ENCODE results near the gene MIA. TPM values are rescaled to one million over a fixed set of nuclear protein-coding genes. Genes with fewer than 3 reads are reported as not detected.
"Not testable (repeated sequence)": the region's sequence is repeated elsewhere in the genome, so short reads cannot be mapped to it uniquely, and the experiment has no call there.

The MIA gene
- 1 to 10 TPM in 1 of 2 experiments, under 1 TPM in 1; 0.89 to 1.1 TPM for total RNA-seq
- not detected for polyA plus RNA-seq

DNA sequence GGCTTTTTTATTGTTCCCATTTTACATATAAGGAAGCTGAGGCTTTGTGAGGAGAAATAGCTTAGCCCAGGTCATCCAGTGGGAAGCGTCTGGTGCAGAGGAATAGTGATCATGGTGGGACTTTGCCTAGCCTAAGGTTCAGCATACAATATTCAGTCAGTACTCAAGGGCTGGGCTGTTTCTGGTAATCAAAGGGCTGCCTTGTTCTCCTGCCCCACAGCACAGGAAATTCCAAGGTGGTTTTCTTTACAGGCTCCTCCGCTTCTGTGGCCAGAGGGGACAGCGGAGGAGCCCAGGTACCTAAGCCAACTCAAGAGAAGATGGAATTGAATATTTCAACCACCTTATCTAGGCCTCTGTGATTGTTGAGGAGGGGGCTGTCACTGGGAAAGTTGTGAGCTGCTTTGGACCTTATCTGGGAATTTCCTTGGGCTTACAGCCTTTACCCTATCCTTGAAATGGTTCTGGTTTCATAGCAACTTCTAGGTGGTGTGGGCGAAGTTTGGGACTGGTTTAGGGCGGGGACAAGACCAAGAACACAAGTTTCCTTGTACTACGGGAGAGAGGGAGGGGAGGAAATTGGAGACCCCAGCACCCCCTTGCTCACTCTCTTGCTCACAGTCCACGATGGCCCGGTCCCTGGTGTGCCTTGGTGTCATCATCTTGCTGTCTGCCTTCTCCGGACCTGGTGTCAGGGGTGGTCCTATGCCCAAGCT is at the start of gene MIA:
Gene MIA, plus strand, starts transcription at position 606 of the 716 bp plus-strand sequence. Its CDS starts 22 bp downstream, at position 628.
- Mint-ChIP-seq H3K27ac (peak within 1 kb of the TSS in 7 of 8 donors; percentile 8 to 98 (median 72)), H3K9me3 (no peaks in the 10 kb centered on the region), H3K4me3 (peak within 1 kb of the TSS in 3 of 7 donors; percentile 30 to 44 (median 36)), H3K36me3 (peaks cover 0 to 27% (median 8%) of the 10 kb centered on the region in 3 donors), H3K27me3 (no peaks in the 10 kb centered on the region), H3K4me1 (peaks cover 34 to 43% (median 39%) of the 10 kb centered on the region in 3 donors)
- Histone ChIP-seq H3K27me3 (ENCODE audit: insufficient read depth, low read length, poor library complexity, severe bottlenecking) (no peaks in the 10 kb centered on the region), H3K4me3 (ENCODE audit: low read length) (no peak within 1 kb of the TSS), H3K4me1 (ENCODE audit: insufficient read depth, low read length) (peaks cover 32% of the 10 kb centered on the region), H3K27ac (ENCODE audit: low read depth, low read length) (peak within 1 kb of the TSS; percentile 95), H3K9me3 (ENCODE audit: low read length) (no peaks in the 10 kb centered on the region), H3K36me3 (ENCODE audit: insufficient read depth, low read length) (no peaks in the 10 kb centered on the region)
- ChIA-PET CTCF (interaction anchor here (0.8 to 3.6 kb wide), 2 partner anchors 12 to 44 kb away, joined by 3 to 28 read pairs; no protein-coding TSS in a partner anchor), POLR2A (no interaction called here)
- DNase-seq = no peak

DNA sequence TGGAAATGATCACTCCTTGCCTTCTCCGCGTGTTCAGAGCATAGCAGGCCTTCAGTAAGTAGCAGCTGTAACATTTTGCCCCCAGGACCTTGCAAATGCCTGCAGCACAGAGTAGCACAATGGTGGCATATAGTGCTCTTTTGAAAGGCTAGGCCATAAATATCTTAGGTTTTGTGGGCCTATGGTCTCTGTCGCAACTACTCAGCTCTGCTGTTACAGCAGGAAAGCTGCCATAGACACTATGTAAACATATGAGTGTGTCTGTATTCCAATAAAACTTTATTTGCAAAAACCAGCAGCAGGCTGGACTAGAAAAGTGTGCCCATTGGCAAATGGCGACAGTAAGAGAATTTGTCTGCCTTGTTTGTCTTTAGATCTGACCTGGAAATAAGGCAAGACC is 49.0 kb upstream of the MIA start:
- H3K4me1 ChIP-seq (ENCODE audit: insufficient read depth, low read length) = no peaks in the 10 kb centered on the region
- no peaks in the 10 kb centered on the region for H3K27me3 Mint-ChIP-seq
- ChIA-PET POLR2A (no interaction called here), CTCF (no interaction called here)
- no peaks in the 10 kb centered on the region for H3K9me3 ChIP-seq (ENCODE audit: low read length)
- H3K9me3 Mint-ChIP-seq = no peaks in the 10 kb centered on the region
- H3K36me3 ChIP-seq (ENCODE audit: insufficient read depth, low read length) = no peaks in the 10 kb centered on the region
- H3K27ac ChIP-seq (ENCODE audit: low read depth, low read length) = no peak overlapping the region
- no peak overlapping the region for H3K27ac Mint-ChIP-seq
- no peak for DNase-seq
- H3K4me3 Mint-ChIP-seq = peak overlapping the region in 1 of 7 donors; percentile 30
- H3K4me1 Mint-ChIP-seq = peaks cover 8 to 24% (median 21%) of the 10 kb centered on the region in 3 donors
- H3K27me3 ChIP-seq (ENCODE audit: insufficient read depth, low read length, poor library complexity, severe bottlenecking) = no peaks in the 10 kb centered on the region
- peaks cover 3 to 70% (median 17%) of the 10 kb centered on the region in 3 donors for H3K36me3 Mint-ChIP-seq
- no peak overlapping the region for H3K4me3 ChIP-seq (ENCODE audit: low read length)

DNA sequence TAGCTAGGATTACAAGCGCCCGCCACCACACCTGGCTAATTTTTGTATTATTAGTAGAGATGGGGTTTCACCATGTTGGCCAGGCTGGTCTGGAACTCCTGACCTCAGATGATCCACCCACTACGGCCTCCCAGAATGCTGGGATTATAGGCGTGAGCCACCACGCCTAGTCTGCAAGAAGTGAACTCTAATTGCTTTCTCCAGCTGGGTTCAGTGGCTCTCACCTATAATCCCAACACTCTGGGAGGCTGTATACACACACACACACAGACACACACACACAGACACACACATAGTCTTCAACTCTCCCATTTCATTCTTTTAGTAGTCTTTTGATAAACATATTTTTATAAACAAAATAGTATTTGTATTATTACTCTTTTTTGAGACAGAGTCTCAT is 45.3 kb upstream of the MIA start:
- H3K27me3 Mint-ChIP-seq; H3K9me3 Mint-ChIP-seq; H3K4me1 ChIP-seq (ENCODE audit: insufficient read depth, low read length); H3K9me3 ChIP-seq (ENCODE audit: low read length); H3K4me3 Mint-ChIP-seq; H3K4me1 Mint-ChIP-seq; H3K27ac Mint-ChIP-seq; POLR2A ChIA-PET; H3K4me3 ChIP-seq (ENCODE audit: low read length); H3K27ac ChIP-seq (ENCODE audit: low read depth, low read length); DNase-seq; H3K27me3 ChIP-seq (ENCODE audit: insufficient read depth, low read length, poor library complexity, severe bottlenecking): not testable (repeated sequence)
- H3K36me3 ChIP-seq (ENCODE audit: insufficient read depth, low read length) = peaks cover 11% of the 10 kb centered on the region
- CTCF ChIA-PET = interaction anchor here (0.8 to 1.7 kb wide), 2 partner anchors 9 to 95 kb away, joined by 3 to 5 read pairs; no protein-coding TSS in a partner anchor
- peaks cover 4 to 76% (median 18%) of the 10 kb centered on the region in 3 donors for H3K36me3 Mint-ChIP-seq

DNA sequence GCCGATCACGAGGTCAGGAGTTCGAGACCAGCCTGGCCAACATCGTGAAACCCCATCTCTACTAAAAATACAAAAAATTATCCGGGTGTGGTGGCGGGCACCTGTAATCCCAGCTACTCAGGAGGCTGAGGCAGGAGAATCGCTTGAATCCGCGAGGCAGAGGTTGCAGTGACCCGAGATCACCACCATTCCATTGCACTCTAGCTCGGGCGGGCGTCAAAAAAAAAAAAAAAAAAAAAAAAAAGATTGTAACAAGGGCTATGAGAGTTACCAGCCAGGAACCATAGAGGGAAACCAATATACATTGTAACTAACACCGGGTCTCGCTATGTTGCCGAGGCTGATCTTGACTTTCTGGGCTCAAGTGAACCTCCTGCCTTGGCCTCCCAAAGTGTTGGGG is 43.0 kb upstream of the MIA start:
- H3K27ac ChIP-seq (ENCODE audit: low read depth, low read length); H3K27me3 Mint-ChIP-seq; CTCF ChIA-PET; H3K27me3 ChIP-seq (ENCODE audit: insufficient read depth, low read length, poor library complexity, severe bottlenecking); H3K9me3 ChIP-seq (ENCODE audit: low read length); H3K9me3 Mint-ChIP-seq; H3K4me1 Mint-ChIP-seq; H3K4me3 ChIP-seq (ENCODE audit: low read length); H3K27ac Mint-ChIP-seq; DNase-seq; H3K4me1 ChIP-seq (ENCODE audit: insufficient read depth, low read length); H3K4me3 Mint-ChIP-seq: not testable (repeated sequence)
- peaks cover 14% of the 10 kb centered on the region for H3K36me3 ChIP-seq (ENCODE audit: insufficient read depth, low read length)
- POLR2A ChIA-PET = interaction anchor here (0.6 kb wide), 1 partner anchor 47 kb away, joined by 3 read pairs; no protein-coding TSS in a partner anchor
- H3K36me3 Mint-ChIP-seq = peaks cover 10 to 80% (median 21%) of the 10 kb centered on the region in 3 donors

DNA sequence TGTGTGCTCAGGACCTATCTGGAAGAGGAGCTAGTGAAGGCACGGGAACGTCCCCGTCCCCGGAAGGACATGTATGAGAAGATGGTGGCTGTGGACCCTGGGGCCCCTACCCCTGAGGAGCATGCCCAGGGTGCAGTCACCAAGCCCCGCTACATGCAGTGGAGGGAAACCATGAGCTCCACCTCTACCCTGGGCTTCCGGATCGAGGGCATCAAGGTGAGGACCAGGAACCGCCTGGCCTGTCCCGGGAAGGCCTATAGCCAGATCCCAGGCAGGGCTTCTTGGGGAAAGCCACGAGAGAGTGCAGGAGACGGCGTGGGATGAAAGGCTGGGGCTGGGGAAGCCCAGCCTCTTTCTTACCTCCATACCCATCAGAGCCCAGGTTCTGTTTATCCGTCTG is 42.2 kb upstream of the MIA start:
- no peak for DNase-seq
- H3K27me3 ChIP-seq (ENCODE audit: insufficient read depth, low read length, poor library complexity, severe bottlenecking) = no peaks in the 10 kb centered on the region
- H3K4me3 ChIP-seq (ENCODE audit: low read length) = no peak overlapping the region
- H3K36me3 Mint-ChIP-seq = peaks cover 10 to 78% (median 23%) of the 10 kb centered on the region in 3 donors
- no peaks in the 10 kb centered on the region for H3K4me1 ChIP-seq (ENCODE audit: insufficient read depth, low read length)
- no peaks in the 10 kb centered on the region for H3K4me1 Mint-ChIP-seq
- no peak overlapping the region for H3K27ac Mint-ChIP-seq
- CTCF ChIA-PET = interaction anchor here (1.7 kb wide), 1 partner anchor 74 kb away, joined by 3 read pairs; no protein-coding TSS in a partner anchor
- no peak overlapping the region for H3K27ac ChIP-seq (ENCODE audit: low read depth, low read length)
- no peaks in the 10 kb centered on the region for H3K9me3 ChIP-seq (ENCODE audit: low read length)
- H3K36me3 ChIP-seq (ENCODE audit: insufficient read depth, low read length) = peaks cover 17% of the 10 kb centered on the region
- POLR2A ChIA-PET = interaction anchor here (0.9 kb wide), 1 partner anchor 20 kb away, joined by 4 read pairs; no protein-coding TSS in a partner anchor
- no peak overlapping the region for H3K4me3 Mint-ChIP-seq
- H3K9me3 Mint-ChIP-seq = no peaks in the 10 kb centered on the region
- no peaks in the 10 kb centered on the region for H3K27me3 Mint-ChIP-seq

DNA sequence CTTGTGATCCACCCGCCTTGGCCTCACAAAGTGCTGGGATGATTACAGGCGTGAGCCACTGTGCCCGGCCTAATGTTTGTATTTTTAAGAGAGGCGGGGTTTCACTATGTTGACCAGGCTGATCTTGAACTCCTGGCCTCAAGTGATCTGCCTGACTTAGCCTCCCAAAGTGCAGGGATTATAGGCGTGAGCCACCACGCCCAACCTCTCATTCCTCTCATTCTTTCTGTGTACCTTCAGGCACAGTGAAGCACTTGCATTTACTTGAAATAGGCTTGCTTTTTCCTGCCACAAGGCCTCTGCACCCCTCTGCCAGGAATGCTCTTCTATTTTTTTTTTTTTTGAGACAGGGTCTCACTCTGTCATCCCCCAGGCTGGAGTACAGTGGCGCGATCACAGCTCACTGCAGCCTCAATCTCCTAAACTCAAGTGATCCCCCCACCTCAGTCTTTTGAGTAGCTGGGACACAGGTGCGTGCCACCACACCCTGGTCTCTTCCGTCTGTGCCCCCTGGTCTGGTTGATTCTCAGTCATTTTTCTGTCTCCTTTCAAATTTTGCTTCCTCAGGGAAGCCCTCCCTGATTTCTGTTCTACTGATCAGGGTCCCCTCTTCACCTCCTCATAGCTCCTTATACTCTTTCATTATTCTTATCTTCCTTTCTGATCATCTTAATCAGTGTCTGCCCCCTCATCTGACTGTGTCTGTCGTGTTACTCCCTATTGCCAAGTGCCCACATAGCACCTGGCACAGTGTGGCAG is 40.1 kb upstream of the MIA start:
- Mint-ChIP-seq H3K9me3 (peaks cover 0 to 2% (median 0%) of the 10 kb centered on the region in 5 donors), H3K4me3 (no peak overlapping the region), H3K27me3 (no peaks in the 10 kb centered on the region), H3K4me1 (no peaks in the 10 kb centered on the region), H3K36me3 (peaks cover 10 to 80% (median 24%) of the 10 kb centered on the region in 3 donors), H3K27ac (peak overlapping the region in 2 of 8 donors; percentile 18 to 74)
- Histone ChIP-seq H3K27me3 (ENCODE audit: insufficient read depth, low read length, poor library complexity, severe bottlenecking) (no peaks in the 10 kb centered on the region), H3K4me3 (ENCODE audit: low read length) (no peak overlapping the region), H3K36me3 (ENCODE audit: insufficient read depth, low read length) (peaks cover 22% of the 10 kb centered on the region), H3K9me3 (ENCODE audit: low read length) (no peaks in the 10 kb centered on the region), H3K27ac (ENCODE audit: low read depth, low read length) (no peak overlapping the region), H3K4me1 (ENCODE audit: insufficient read depth, low read length) (no peaks in the 10 kb centered on the region)
- ChIA-PET CTCF (interaction anchor here (1.3 kb wide), 1 partner anchor 9 kb away, joined by 4 read pairs; no protein-coding TSS in a partner anchor), POLR2A (interaction anchor here (0.6 to 0.7 kb wide), 2 partner anchors 13 to 69 kb away, joined by 3 read pairs; no protein-coding TSS in a partner anchor)
- DNase-seq = no peak

DNA sequence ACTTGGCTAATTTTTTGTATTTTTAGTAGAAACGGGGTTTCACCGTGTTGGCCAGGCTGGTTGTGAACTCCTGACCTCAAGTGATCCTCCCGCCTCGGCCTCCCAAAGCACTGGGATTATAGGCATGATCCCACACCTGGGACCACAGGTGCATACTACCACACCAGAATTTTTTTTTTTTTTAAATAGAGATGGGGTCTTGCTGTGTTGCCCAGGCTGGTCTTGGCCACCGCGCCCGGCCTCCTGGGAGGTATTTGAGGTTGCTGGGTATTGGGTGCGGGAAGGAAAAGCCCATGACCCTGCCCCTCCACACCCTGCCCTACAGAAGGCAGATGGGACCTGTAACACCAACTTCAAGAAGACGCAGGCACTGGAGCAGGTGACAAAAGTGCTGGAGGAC is 38.7 kb upstream of the MIA start:
- Histone ChIP-seq H3K4me1 (ENCODE audit: insufficient read depth, low read length) (no peaks in the 10 kb centered on the region), H3K27me3 (ENCODE audit: insufficient read depth, low read length, poor library complexity, severe bottlenecking) (no peaks in the 10 kb centered on the region), H3K9me3 (ENCODE audit: low read length) (no peaks in the 10 kb centered on the region), H3K27ac (ENCODE audit: low read depth, low read length) (no peak overlapping the region), H3K4me3 (ENCODE audit: low read length) (no peak overlapping the region), H3K36me3 (ENCODE audit: insufficient read depth, low read length) (peaks cover 22% of the 10 kb centered on the region)
- ChIA-PET POLR2A (interaction anchor here (0.7 kb wide), 1 partner anchor 446 kb away, joined by 3 read pairs; no protein-coding TSS in a partner anchor), CTCF (no interaction called here)
- Mint-ChIP-seq H3K9me3 (peaks cover 0 to 2% (median 0%) of the 10 kb centered on the region in 5 donors), H3K36me3 (peaks cover 6 to 73% (median 17%) of the 10 kb centered on the region in 3 donors), H3K27ac (no peak overlapping the region), H3K4me1 (no peaks in the 10 kb centered on the region), H3K4me3 (no peak overlapping the region), H3K27me3 (no peaks in the 10 kb centered on the region)
- no peak for DNase-seq
